Measurements from ENCODE around the gene MAST1.

DNA sequence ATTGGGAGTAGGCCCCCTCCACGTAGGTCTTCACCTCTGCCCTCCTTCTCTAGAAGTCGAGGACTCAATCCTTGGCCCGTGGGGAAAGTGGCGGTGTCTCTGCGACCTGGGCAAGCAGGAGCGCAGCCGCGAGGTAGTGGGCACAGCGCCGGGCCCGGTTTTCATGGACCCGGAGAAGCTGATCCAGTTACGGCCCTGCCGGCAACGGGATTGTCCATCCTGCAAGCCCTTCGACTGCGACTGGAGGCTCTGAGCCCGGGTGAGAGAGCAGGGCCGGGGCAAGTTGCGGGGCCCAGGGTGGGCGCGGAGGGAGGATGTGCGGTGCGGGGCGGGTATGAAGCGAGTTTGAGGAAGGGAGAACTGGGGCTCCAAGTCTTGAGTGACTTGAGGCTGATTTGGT, 34.3 kb upstream of the MAST1 start:
- TF ChIP-seq, protein P1, sequence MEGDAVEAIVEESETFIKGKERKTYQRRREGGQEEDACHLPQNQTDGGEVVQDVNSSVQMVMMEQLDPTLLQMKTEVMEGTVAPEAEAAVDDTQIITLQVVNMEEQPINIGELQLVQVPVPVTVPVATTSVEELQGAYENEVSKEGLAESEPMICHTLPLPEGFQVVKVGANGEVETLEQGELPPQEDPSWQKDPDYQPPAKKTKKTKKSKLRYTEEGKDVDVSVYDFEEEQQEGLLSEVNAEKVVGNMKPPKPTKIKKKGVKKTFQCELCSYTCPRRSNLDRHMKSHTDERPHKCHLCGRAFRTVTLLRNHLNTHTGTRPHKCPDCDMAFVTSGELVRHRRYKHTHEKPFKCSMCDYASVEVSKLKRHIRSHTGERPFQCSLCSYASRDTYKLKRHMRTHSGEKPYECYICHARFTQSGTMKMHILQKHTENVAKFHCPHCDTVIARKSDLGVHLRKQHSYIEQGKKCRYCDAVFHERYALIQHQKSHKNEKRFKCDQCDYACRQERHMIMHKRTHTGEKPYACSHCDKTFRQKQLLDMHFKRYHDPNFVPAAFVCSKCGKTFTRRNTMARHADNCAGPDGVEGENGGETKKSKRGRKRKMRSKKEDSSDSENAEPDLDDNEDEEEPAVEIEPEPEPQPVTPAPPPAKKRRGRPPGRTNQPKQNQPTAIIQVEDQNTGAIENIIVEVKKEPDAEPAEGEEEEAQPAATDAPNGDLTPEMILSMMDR (IDR thresholded peaks at IDR 0.05): no peak
- no peak for TF ChIP-seq POLR2A (IDR thresholded peaks at IDR 0.05)
